NCI-H2227 (cell line): ENCODE results near the gene ENO4.

Source experiments
- DNase-seq: peaks from one replicate; lab custom pipeline; 2025; ENCODE audit not compliant: unreplicated experiment; lab: John Stamatoyannopoulos, UW

Gene ENO4, protein sequence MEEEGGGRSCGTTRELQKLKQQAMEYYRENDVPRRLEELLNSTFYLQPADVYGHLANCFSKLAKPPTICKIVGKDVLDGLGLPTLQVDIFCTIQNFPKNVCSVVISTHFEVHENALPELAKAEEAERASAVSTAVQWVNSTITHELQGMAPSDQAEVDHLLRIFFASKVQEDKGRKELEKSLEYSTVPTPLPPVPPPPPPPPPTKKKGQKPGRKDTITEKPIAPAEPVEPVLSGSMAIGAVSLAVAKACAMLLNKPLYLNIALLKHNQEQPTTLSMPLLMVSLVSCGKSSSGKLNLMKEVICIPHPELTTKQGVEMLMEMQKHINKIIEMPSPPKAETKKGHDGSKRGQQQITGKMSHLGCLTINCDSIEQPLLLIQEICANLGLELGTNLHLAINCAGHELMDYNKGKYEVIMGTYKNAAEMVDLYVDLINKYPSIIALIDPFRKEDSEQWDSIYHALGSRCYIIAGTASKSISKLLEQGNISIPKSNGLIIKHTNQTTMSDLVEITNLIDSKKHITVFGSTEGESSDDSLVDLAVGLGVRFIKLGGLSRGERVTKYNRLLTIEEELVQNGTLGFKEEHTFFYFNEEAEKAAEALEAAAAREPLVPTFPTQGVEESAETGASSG

DNA sequence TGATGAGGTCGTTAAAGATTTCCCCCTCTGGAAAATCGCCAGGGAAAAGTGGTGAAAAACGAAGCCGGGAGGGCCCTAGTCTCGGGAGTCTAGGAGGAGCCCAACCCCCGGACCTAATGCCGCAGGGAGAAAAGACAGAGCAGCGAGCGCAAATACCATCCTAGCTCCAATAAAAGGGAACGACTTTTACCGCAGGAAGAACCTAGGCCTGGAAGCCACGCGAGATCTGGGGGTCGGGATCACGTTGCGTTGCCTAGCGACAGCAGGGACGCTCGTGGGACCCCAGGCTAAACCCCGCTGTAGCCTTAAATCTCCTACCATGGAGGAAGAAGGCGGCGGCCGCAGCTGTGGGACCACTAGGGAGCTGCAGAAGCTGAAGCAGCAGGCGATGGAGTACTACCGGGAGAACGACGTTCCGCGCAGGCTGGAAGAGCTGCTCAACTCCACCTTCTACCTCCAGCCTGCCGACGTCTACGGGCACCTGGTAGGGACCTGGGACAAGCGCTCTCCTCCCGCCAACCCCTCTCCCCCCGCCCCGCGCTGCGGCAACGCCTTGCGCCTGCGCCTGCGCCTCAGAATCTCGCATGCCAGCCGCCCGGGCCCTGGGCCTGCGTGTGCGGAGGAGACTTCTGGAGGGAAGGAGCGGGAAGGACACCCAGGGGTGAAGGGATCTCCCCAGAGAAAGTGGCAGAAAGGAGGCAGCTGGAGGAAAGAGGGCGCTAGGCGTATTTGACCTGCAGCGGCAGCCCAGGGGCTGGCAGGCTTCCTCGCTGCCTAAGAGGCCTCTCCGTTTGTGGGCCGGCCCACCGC, at the start of gene ENO4:
Gene ENO4, plus strand, starts transcription at position 252 of the 810 bp plus-strand sequence. Its CDS starts 68 bp downstream, at position 320.
- peak; percentile 89 for DNase-seq

DNA sequence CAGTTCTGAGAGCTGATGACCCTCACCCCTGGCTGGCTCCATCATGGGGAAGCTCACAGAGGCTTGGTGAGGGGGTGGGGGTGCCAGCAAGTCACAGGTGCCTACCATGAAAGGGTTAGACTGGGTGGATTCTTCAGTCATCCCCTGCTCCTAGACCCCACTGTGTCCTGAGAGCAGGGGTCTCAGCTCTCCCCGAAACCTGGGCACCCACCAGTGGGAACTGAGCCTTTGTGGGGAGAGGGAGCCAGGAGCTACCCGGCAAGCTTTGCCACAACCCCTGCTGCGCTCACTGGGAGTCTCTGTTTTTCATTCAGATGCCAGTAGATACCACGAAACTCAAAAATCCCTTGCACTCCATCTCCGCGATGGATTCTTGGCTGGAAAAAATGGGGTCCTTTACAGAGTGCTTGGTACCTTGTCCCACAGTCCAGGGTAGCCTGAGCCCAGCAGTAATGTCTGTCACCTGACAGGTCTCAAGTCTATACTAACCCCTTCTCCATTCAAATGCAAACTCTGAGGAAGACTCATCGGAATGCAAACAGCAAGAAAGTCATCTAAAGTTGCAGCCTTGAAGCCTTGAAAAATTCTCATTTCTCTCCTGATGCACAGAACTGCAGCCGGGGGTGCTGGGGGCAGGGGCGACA, 48.9 kb upstream of the ENO4 start:
- no peak for DNase-seq

DNA sequence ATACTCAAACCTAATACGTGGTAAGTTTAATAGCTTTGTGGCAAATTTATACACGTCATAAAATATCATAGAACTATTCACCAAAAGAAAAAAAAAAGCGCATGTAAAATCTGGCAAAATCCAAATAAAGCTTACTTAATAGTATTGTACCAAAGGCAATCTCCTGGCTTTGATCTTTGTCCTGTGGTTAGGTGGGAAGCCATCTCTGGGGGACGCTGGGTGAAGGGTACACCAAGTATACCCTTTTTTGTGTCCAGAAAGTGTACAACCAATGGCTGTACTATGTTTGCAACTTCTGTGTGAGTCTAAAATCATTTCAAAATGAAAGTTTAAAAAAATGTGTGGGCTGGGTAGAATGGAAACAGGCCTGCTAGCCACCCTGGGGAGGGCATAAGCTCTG, 47.6 kb upstream of the ENO4 start:
- DNase-seq: no peak

DNA sequence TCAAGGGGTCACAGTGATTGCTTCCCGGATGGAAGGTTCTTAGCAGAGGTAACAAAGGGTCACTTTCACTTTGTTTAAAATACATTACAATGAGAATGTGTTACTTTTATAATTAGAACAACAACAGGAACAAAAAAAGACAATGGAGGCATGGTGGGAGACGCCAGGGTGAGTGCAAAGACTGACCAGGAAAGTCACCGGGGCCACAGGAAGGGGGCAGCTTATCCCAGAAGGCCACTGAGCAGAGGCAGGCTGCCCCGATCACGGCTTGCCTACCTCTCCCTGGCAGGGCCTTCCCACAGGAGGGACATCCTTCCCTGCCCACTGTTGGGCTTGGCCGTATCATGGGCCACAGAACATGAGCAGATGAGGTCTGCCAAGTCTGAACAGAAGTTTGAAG, 46.8 kb upstream of the ENO4 start:
- no peak for DNase-seq

DNA sequence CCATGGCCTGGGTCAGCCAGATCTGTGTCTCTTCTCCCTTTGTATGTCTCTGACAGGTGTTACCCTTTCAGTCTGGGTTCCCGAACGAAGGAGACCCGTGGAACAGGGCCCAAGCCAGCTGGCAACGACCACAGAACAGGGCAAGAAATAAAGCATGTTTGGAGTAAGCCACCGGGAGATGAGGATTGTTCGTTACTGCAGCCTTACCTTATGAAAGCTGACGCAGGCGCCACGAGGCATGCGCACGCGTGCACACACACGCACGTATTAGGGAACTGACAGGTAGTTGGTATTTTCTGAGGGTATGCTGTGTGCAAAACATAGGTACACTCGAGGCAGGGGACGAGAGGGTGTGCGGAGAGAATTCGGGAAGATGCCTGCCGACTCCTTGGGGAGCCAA, 46.4 kb upstream of the ENO4 start:
- DNase-seq: no peak

DNA sequence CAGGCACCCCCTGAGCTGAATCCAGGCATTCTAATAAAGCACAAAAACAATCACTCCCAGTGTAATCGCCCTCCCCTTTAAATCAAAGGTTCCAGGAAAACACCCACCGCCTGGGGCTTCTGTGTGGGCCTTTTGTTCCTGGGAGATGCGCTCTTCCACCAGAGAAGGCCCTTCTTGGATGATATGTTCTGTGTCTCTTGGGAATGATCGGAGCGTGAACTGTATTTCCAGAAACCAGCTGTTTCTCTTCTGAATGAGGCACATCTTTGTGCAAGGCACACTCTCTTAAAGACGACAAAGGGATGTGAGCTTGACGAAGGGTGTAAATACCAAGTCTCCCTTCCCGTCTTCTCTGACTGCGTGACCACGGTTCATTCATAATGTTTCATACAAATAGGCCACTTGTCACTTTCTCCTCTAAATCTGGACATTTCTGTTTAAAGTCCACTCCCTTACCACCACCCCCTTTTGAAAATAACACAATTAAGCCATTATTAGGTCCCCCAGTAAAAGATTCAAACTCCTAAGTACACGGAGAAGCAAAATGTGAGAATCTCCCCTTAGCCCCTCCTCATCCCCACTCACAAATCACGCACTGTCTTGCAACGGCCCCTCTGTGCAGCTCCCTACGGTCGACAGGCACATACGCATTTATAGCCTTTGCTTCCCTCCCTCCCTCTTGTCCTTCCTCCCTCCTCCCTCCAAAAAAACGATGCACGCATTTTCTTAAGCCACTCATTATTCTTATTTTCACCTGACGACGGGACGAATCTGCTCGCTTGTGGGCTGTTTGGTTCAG, 45.6 kb upstream of the ENO4 start:
- no peak for DNase-seq

DNA sequence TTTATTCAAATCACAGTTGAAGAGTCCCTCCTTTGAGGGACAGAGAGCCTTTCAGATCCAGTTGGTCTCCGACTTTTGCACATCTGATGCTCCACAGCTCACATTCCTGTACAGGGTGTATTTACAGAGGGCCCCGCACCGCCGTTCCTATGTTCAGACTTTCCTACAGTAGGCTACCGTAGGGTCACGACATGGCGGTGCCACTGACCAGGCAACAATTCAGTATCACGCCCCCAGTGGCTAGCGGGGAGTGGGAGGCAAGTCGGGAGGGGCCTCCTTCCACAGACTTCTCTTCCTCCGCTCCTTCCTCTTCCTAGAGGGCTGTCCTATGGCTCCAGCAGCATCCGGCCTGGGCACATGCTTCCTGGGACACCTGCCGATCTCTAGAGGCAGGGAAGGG, 40.6 kb upstream of the ENO4 start:
- DNase-seq: no peak

DNA sequence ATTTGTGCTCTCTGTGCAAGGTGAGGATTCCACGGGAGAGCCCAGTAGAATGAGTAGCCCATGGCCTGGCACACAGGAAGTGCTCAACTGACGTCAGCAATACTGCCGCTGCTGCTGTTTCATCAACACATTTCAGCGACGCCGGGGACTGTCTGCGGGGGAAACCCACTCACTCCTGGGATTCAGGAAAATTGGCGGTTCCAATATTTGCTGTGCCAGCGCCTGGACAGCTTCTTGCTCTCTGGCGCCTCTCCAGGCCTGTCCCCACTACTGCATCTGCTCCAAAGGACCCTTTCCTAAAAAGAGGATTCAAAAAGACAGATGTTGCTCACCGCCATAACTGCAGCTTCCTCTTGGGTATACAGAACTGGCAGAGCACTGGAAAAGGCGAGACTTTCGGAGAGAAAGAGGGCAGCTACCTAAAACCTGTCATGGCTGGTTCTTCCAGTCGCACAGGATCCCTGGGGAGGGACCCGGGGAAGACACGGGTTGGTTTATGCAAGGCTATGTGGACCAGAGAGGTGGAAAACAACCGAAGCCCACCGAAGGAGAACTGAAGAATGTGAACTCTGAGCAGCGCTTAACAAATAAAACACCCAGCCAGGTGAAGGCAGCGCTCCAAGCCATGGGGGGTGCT, 39.7 kb upstream of the ENO4 start:
- DNase-seq: peak; percentile 49

DNA sequence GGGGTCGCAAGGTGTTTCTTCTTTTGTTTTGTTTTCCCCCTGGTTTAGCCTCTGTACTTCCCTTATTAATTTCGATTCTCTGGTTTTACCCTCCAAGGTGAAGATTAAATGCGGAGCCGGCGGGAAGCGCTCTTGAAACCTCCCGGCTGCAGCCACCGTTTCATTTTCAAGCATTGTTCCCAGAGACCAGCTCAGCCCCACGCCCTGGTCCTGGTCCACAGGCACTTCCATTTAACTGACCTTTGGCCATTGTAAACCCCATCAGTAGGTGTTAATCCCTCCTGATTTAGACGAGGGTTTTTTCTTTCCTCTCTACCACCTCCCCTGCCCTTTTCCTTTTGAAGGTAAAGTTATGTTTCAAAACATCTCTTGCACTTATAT, 39.2 kb upstream of the ENO4 start:
- DNase-seq: no peak

DNA sequence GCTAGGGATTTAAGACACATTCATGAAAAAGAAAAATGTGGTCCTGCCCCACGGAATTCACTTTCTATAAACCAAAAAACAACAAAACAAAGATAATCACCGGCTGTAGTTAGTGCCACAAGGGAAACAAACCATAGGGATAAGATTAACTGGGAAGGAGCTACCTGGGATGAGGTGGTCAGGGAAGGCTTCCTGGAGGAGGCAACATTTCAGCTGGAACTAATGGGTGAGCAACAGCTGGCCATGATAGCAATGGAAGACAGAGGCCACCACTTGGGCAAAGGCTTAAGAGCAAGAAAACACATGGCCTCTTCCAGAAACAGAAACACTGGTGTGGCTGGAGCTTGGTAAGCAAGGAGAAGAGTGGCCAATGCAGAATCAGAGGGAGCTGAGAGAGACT, 38.4 kb upstream of the ENO4 start:
- no peak for DNase-seq

DNA sequence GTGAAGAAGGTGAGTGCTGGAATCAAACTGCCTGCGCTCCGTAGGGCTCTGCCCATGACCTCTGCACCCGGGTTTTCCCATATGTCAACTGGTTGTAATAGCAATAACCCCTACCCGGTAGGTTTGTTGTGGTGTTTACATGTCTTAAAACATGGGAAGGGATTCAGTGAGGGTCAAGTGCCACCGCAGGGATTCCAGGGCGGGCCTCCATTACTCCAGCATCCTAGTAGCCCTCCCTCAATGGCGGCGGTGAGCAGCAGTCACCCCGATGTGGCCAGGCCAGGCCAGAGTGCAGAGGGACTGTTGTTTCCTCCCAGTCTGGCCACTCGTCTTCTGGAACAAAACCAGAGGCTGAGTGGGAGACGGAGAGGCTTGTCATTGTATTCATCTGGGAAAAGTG, 37.6 kb upstream of the ENO4 start:
- no peak for DNase-seq

DNA sequence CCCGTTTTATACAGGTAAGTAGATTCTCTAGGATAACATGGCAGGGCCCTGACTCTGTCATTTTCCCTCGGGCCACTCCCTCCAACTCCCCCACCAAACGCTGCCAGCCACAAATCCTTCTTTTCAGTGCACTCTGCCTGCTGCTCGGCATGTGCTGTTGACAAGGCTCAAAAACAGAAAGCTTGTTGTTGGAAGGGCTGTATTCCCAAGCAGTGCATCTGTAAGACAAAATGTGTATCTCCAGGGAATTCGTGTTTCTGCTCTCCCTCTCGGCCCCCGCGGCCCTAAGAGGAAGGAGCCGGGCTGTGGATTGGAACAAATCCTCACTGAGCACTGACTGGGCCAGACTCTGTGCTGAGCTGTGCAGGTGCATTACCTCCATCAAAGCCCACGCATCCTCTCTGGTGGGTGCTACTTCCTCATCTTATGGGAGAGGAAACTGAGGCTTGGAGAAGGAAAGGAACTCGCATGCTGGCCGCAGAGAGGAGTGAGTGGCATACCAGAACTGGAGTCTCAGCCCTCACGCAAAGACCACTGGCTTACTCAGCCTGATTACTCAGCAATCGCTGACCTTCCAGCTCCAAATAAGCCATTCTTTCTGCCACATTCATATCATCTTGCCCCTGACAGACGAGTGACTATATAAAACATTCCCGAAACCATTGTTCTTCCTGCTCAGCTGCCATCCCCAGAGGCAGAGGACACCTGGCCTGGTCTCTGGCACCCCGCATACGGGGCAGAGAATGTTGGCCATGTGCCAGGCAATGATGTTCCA, 33.5 kb upstream of the ENO4 start:
- peak; percentile 42 for DNase-seq

DNA sequence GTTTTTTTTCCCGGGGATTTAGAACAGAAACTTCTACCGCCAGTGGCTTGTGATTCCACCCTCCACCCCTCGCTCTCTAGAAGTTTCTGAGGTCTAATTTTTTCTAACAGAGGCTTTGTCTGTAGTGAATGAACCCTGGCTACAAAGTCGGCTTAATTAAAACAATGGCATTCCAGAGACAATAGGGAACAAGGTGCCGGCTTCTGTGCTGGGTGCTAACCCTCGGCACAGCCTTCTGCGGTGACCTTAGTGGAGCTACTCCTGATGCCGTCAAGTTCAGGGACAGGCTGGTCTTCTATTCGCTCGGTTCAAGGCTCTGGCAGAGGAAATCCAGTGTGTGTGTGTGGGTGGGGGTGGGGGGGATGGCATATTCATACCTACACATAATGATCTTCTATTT, 32.1 kb upstream of the ENO4 start:
- DNase-seq: no peak

DNA sequence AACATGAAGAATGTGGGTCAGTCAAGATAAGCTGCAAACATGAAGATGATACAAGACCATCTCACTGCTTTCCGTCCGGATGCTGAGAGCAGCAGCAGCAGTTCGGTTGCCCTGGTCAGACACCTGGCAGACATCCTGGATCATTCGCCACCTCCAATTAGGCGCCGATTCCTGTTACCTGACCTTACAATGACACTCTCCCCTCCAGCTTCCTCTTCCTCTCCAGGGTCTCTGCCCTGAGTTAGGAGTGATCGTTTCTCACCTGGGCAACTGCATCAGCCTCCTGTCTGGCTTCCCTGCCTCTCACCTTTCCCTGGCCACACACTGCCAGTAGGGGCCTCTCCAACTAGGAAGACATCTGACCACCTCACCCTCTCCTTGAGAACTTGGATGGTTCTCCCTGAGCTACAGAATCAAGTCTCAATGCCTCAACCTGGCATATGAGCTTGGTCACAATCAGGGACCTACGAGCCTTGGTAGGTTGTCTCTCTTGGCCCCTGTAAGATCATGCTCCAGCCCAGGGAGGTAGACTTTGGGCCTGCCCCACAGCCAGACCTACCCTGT, 31.4 kb upstream of the ENO4 start:
- DNase-seq: no peak

DNA sequence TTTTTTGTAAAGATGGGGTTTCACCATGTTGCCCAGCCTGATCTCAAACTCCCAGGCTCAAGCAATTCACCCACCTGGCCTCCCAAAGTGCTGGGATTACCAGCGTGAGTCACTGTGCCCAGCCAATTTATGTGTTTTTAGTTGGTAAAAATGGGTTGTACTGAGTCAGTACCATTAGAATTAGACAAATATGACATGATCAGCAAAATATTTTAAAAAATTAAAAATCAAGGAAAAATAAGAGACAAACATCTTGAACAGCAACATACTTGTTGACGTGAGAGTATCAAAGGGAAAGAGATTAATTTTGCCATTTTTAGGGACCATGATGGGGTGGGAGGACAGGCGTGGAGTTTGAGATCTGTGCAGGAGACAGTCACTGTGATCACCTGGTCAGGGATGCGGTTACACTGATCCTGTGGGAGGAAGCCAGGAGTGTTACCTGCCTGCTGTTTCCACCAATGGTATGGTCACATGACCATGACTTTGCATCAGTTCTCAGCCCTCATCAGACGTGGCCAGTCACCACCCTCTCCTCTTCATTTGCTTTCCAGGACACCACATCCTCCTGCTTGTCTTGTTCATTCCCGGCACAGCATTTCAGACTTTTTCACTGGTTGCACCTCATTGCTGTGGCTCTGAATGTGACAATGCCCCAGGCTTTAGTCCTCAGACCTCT, 29.2 kb upstream of the ENO4 start:
- no peak for DNase-seq

DNA sequence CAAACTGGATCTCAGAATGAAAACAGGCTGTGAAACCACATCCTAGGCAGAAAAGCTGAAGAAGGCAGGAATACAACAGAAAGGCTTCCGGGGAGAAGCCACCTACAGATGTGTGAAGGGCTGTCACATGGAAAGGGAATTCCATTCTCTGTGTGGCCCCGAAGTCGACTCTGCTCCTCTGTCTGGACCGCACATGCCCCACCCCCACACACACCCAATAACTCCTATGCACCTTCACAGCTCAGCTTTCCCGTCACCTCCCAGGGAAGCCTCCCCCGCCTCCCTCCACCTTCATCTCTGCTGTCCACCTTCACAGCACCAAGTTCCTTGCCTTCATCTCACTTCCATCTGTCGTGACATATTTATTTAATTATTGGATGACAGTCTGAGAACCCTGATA, 23.4 kb upstream of the ENO4 start:
- no peak for DNase-seq

DNA sequence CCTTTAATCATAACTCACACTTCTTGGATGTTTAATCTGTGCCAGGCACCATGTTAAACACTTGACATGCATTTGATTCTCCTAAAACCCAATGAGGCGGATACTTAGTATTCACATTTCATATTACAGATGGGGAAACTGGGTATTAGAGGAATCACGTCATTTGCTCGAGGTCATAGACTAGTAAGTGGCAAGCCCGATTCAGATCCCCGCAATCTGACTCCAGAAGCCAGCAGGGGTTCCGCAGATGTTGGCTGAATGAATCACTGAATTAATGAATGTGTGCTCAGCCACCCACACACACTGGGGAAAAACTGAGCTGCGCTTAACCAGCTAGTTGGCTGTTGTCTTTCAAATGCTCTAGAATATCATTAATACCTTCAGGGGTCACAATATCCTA, 22.5 kb upstream of the ENO4 start:
- no peak for DNase-seq

DNA sequence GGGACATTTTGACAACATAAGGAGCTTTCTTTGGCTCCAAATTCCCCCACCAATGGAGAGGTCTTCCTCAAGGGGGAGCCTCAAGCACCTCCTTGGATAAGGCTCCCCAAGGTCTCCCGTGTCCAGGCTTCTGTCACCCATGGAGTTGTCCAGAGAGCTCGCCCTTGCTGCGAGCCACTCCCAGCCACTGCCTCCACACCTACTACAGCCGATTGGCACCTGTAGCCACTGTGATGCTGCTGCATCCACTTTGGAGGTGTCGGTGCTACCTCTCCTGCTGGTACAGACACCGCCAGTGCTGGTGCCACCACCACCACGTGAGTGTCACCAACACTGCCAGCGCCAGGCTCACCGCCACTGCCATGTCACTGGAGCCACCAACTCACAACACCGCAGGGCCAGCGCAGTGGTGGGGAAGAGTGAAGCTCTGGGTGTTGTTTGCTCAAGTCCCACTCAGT, 22.1 kb upstream of the ENO4 start:
- no peak for DNase-seq
